Fibroblast of lung (primary cell): ENCODE results near the gene PLAC8L1.

Experiments
- CTCF ChIP-seq, 2 donors: IDR thresholded peaks in 1 of 2; conservative IDR thresholded peaks in 1 of 2; 1 replicate in 1 of 2; 2 replicates in 1 of 2; pipeline ENCODE4 v1.5.1; 2011 to 2012; ENCODE audit warnings: low read length in 2 of 2, control low read depth in 1 of 2, inconsistent platforms in 1 of 2, low read depth in 1 of 2, mild to moderate bottlenecking in 1 of 2
- EZH2 ChIP-seq: IDR thresholded peaks from 2 replicates; pipeline ENCODE4 v1.5.1; 2012; ENCODE audit warnings: low read length, control low read depth, mild to moderate bottlenecking; ENCODE audit errors: missing control alignments

GRCh38 chr5:146076455-146076854, 28.9 kb downstream of the PLAC8L1 start:
- TF ChIP-seq CTCF (conservative IDR thresholded peaks at IDR 0.05 in 1 of 2, IDR thresholded peaks at IDR 0.05 in 1 of 2; ENCODE audit: low read depth in 1 of 2, low read length in 2 of 2) (no peak), EZH2 (no peak)
